PFSK-1 (cell line): ENCODE results near the gene DCT.

Experiments
- FOXP2 ChIP-seq: optimal IDR thresholded peaks from 2 replicates; pipeline ENCODE3; 2011; ENCODE audit warnings: borderline replicate concordance, control low read depth, inconsistent platforms; ENCODE audit not compliant: insufficient read depth; ENCODE audit errors: extremely low read length, extremely low read depth
- POLR2AphosphoS5 ChIP-seq: IDR thresholded peaks from 2 replicates; pipeline ENCODE4 v1.6.1; 2012; ENCODE audit warnings: low read depth, mild to moderate bottlenecking, control low read depth, low read length, moderate library complexity
- REST ChIP-seq, 2 experiments: IDR thresholded peaks; 2 replicates each; pipeline versions ENCODE4 v1.6.1 to v1.8.0; 2011 to 2012; ENCODE audit warnings: low read depth in 2 of 2, low read length in 2 of 2, control low read depth in 1 of 2, inconsistent platforms in 1 of 2, mild to moderate bottlenecking in 1 of 2, moderate library complexity in 1 of 2; ENCODE audit not compliant: insufficient read depth in 1 of 2
- SIN3A ChIP-seq: IDR thresholded peaks from 2 replicates; pipeline ENCODE4 v1.6.1; 2012; ENCODE audit warnings: mild to moderate bottlenecking, low read length, moderate library complexity, borderline replicate concordance; ENCODE audit not compliant: insufficient read depth
- TAF1 ChIP-seq: IDR thresholded peaks from 2 replicates; pipeline ENCODE4 v1.6.1; 2012; ENCODE audit warnings: low read length, control low read depth, borderline replicate concordance; ENCODE audit not compliant: insufficient read depth

DCT gene

GRCh38 chr13:94416454-94417080, 62.9 kb downstream of the DCT start:
- TF ChIP-seq FOXP2 (no peak), TAF1 (no peak), REST (IDR thresholded peaks at IDR 0.05; ENCODE audit: insufficient read depth in 1 of 2, low read depth in 2 of 2, low read length in 2 of 2) (no peak), SIN3A (no peak), POLR2AphosphoS5 (no peak)

- TF ChIP-seq REST (IDR thresholded peaks at IDR 0.05; ENCODE audit: insufficient read depth in 1 of 2, low read depth in 2 of 2, low read length in 2 of 2): no peak
- no peak for TF ChIP-seq SIN3A
- no peak for TF ChIP-seq TAF1
- TF ChIP-seq POLR2AphosphoS5: no peak
- TF ChIP-seq FOXP2: no peak
Measured at GRCh38 chr13:94415500-94416237, 63.8 kb downstream of the DCT start.

- TF ChIP-seq SIN3A: no peak
- no peak for TF ChIP-seq POLR2AphosphoS5
- no peak for TF ChIP-seq REST (IDR thresholded peaks at IDR 0.05; ENCODE audit: insufficient read depth in 1 of 2, low read depth in 2 of 2, low read length in 2 of 2)
- no peak for TF ChIP-seq TAF1
- no peak for TF ChIP-seq FOXP2
Measured at GRCh38 chr13:94414708-94415107, 64.8 kb downstream of the DCT start.

- TF ChIP-seq FOXP2: no peak
- no peak for TF ChIP-seq SIN3A
- TF ChIP-seq POLR2AphosphoS5: no peak
- TF ChIP-seq REST (IDR thresholded peaks at IDR 0.05; ENCODE audit: insufficient read depth in 1 of 2, low read depth in 2 of 2, low read length in 2 of 2): no peak
- TF ChIP-seq TAF1: no peak
Measured at GRCh38 chr13:94414141-94414540, 65.3 kb downstream of the DCT start.
